DND-41 (cell line): ENCODE measurements around the gene SEC22C.

Experiments used
- CTCF ChIP-seq: IDR thresholded peaks from 2 replicates; pipeline ENCODE4 v1.5.1; 2012; ENCODE audit warnings: borderline replicate concordance, low read length, moderate library complexity, mild to moderate bottlenecking; ENCODE audit not compliant: poor library complexity, severe bottlenecking; ENCODE audit errors: extremely low read depth
- EZH2 ChIP-seq: IDR thresholded peaks from 3 replicates; pipeline ENCODE4 v1.6.1; 2012; ENCODE audit warnings: borderline replicate concordance, low read depth, mild to moderate bottlenecking, moderate library complexity, low read length, inconsistent platforms; ENCODE audit not compliant: severe bottlenecking

- TF ChIP-seq CTCF: no peak
- TF ChIP-seq EZH2: no peak
Observed at GRCh38 chr3:42527368-42527917, 54.3 kb downstream of the SEC22C start.
